H1 (cell line): ENCODE measurements around the gene GGA2. TPM values are rescaled to one million over a fixed set of nuclear protein-coding genes. Genes with fewer than 3 reads are reported as not detected.

Experiments
- CTCF ChIA-PET: fragments of 300-600 bp; sonication (Branson Sonifier 250); formaldehyde crosslinking; loops from one replicate; lab custom pipeline; 2021; ENCODE audit not compliant: partially characterized antibody; lab: Charles Lee
- POLR2A ChIA-PET: fragments of 300-600 bp; sonication (Branson Sonifier 250); formaldehyde crosslinking; loops from one replicate; lab custom pipeline; 2021; ENCODE audit warnings: inconsistent platforms; ENCODE audit not compliant: partially characterized antibody; lab: Charles Lee
- DNase-seq, 2 experiments: peaks; one replicate each; pipeline versions ENCODE4 v3.0.0 to v3.0.0-alpha.2; 2010 to 2022; ENCODE audit warnings: low spot score in 2 of 2, low read depth in 1 of 2, mixed read lengths in 1 of 2
- FAIRE-seq: peaks from 2 replicates; lab custom pipeline; 2011; peaks lifted over from hg19 to GRCh38; lab: Jason Lieb, UNC
- H2AFZ ChIP-seq: 2 replicates; pipeline ENCODE4 v1.8.1; 2012; ENCODE audit warnings: low read length, inconsistent platforms
- H2AK5ac ChIP-seq: 2 replicates; pipeline ENCODE4 v1.6.1; 2013; ENCODE audit warnings: low read depth, low read length
- H2BK120ac ChIP-seq: replicated peaks from 2 replicates; pipeline ENCODE3; 2013; ENCODE audit warnings: low read depth, low read length, inconsistent platforms
- H2BK12ac ChIP-seq: 2 replicates; pipeline ENCODE4 v1.6.1; 2013; ENCODE audit warnings: low read depth, low read length
- H2BK15ac ChIP-seq: 2 replicates; pipeline ENCODE4 v1.6.1; 2013; ENCODE audit warnings: low read length
- H2BK20ac ChIP-seq: 2 replicates; pipeline ENCODE4 v1.6.1; 2013; ENCODE audit warnings: low read length
- H2BK5ac ChIP-seq: 2 replicates; pipeline ENCODE4 v1.6.1; 2013; ENCODE audit warnings: low read depth, low read length
- H3K14ac ChIP-seq: 2 replicates; pipeline ENCODE4 v1.6.1; 2013; ENCODE audit warnings: inconsistent platforms; ENCODE audit not compliant: insufficient read length
- H3K18ac ChIP-seq: 2 replicates; pipeline ENCODE4 v1.6.1; 2013; ENCODE audit warnings: low read length; ENCODE audit errors: extremely low read depth
- H3K23ac ChIP-seq: 2 replicates; pipeline ENCODE4 v1.6.1; 2013; ENCODE audit warnings: inconsistent platforms; ENCODE audit not compliant: insufficient read length
- H3K23me2 ChIP-seq: 2 replicates; pipeline ENCODE4 v1.6.1; 2013; ENCODE audit warnings: low read depth, low read length
- H3K27ac ChIP-seq: 2 replicates; pipeline ENCODE4 v1.6.1; 2011; ENCODE audit warnings: low read depth, low read length, inconsistent platforms
- H3K27me3 ChIP-seq, 4 experiments: replicated peaks in 1 of 4; 1 replicate in 1 of 4; 2 replicates in 3 of 4; pipeline versions ENCODE4 v1.6.1 to v1.8.1; 2011 to 2013; ENCODE audit warnings: low read length in 3 of 4, mild to moderate bottlenecking in 3 of 4, inconsistent platforms in 2 of 4, mixed read lengths in 2 of 4, moderate library complexity in 1 of 4; ENCODE audit not compliant: control insufficient read depth in 3 of 4, insufficient read depth in 3 of 4; ENCODE audit errors: extremely low read depth in 1 of 4
- H3K36me3 ChIP-seq, 4 experiments: 2 replicates each; pipeline versions ENCODE4 v1.6.1 to v1.8.1; 2011 to 2013; ENCODE audit warnings: mild to moderate bottlenecking in 4 of 4, low read length in 3 of 4, moderate library complexity in 2 of 4, control low read depth in 1 of 4, inconsistent platforms in 1 of 4; ENCODE audit not compliant: insufficient read depth in 4 of 4, control insufficient read depth in 2 of 4
- H3K4ac ChIP-seq: replicated peaks from 2 replicates; pipeline ENCODE3; 2013; ENCODE audit warnings: low read length, low read depth, mixed read lengths, inconsistent platforms; ENCODE audit not compliant: insufficient read length
- H3K4me1 ChIP-seq, 4 experiments: replicated peaks in 1 of 4; 1 replicate in 1 of 4; 2 replicates in 3 of 4; pipeline versions ENCODE4 v1.6.1 to v1.8.1; 2011 to 2013; ENCODE audit warnings: low read length in 3 of 4, inconsistent platforms in 2 of 4, mixed read lengths in 1 of 4; ENCODE audit not compliant: insufficient read depth in 4 of 4, control insufficient read depth in 3 of 4
- H3K4me2 ChIP-seq, 2 experiments: 2 replicates each; pipeline versions ENCODE4 v1.6.1 to v1.8.1; 2011 to 2013; ENCODE audit warnings: low read depth in 2 of 2, low read length in 2 of 2, control low read depth in 1 of 2, inconsistent platforms in 1 of 2, mild to moderate bottlenecking in 1 of 2; ENCODE audit not compliant: insufficient read depth in 1 of 2
- H3K4me3 ChIP-seq, 4 experiments: fragments of 200-600, 300-600 bp in 1 of 4; sonication (generic), shearing (Covaris generic), sonication (Bioruptor Twin) in 1 of 4; 2 replicates each; pipeline versions ENCODE4 v1.5.1 to v1.8.1; 2011 to 2016; ENCODE audit warnings: low read length in 4 of 4, low read depth in 3 of 4, control low read depth in 2 of 4, inconsistent platforms in 2 of 4, mild to moderate bottlenecking in 2 of 4, mixed read lengths in 1 of 4, moderate library complexity in 1 of 4; ENCODE audit not compliant: insufficient read depth in 2 of 4; ENCODE audit errors: extremely low read depth in 1 of 4
- H3K56ac ChIP-seq: replicated peaks from 2 replicates; pipeline ENCODE3; 2013; ENCODE audit warnings: low read depth, mild to moderate bottlenecking, mixed read lengths, low read length, inconsistent platforms; ENCODE audit not compliant: insufficient read length
- H3K79me1 ChIP-seq: 2 replicates; pipeline ENCODE4 v1.6.1; 2013; ENCODE audit warnings: low read depth, low read length, control low read depth
- H3K79me2 ChIP-seq, 2 experiments: 2 replicates each; pipeline versions ENCODE4 v1.6.1 to v1.8.1; 2012 to 2013; ENCODE audit warnings: low read length in 2 of 2, mild to moderate bottlenecking in 2 of 2, inconsistent platforms in 1 of 2; ENCODE audit not compliant: insufficient read depth in 2 of 2, control insufficient read depth in 1 of 2
- H3K9ac ChIP-seq, 4 experiments: replicated peaks in 1 of 4; 1 replicate in 1 of 4; 2 replicates in 3 of 4; pipeline versions ENCODE4 v1.6.1 to v1.8.1; 2011 to 2013; ENCODE audit warnings: low read depth in 3 of 4, low read length in 3 of 4, control low read depth in 2 of 4, mild to moderate bottlenecking in 2 of 4, moderate library complexity in 2 of 4, inconsistent platforms in 1 of 4; ENCODE audit errors: extremely low read depth in 1 of 4
- H3K9me3 ChIP-seq, 2 experiments: 2 replicates each; pipeline versions ENCODE4 v1.6.1 to v1.8.1; 2012 to 2013; ENCODE audit warnings: mild to moderate bottlenecking in 2 of 2, moderate library complexity in 2 of 2, control low read depth in 1 of 2, inconsistent platforms in 1 of 2, low read depth in 1 of 2, low read length in 1 of 2, mixed read lengths in 1 of 2; ENCODE audit not compliant: insufficient read depth in 2 of 2
- H4K20me1 ChIP-seq, 2 experiments: replicated peaks in 1 of 2; 2 replicates each; pipeline versions ENCODE3 to v1.8.1; 2011 to 2013; ENCODE audit warnings: inconsistent platforms in 2 of 2, low read length in 2 of 2, mild to moderate bottlenecking in 1 of 2; ENCODE audit not compliant: insufficient read depth in 2 of 2, control insufficient read depth in 1 of 2
- H4K5ac ChIP-seq: 2 replicates; pipeline ENCODE4 v1.6.1; 2013; ENCODE audit warnings: low read length, low read depth, mixed read lengths, inconsistent platforms; ENCODE audit not compliant: insufficient read length
- H4K8ac ChIP-seq: 2 replicates; pipeline ENCODE4 v1.8.0; 2013; ENCODE audit warnings: mild to moderate bottlenecking, moderate library complexity, low read length, inconsistent platforms; ENCODE audit not compliant: insufficient read depth; ENCODE audit errors: extremely low read depth
- H4K91ac ChIP-seq: replicated peaks from 2 replicates; pipeline ENCODE3; 2013; ENCODE audit warnings: low read length, mixed read lengths, inconsistent platforms; ENCODE audit not compliant: insufficient read length
- BRCA1 ChIP-seq: IDR thresholded peaks from 2 replicates; pipeline ENCODE4 v1.6.1; 2012; ENCODE audit warnings: low read depth, low read length, improper control_type of control experiment
- GABPA ChIP-seq: IDR thresholded peaks from 2 replicates; pipeline ENCODE4 v1.6.1; 2011; ENCODE audit warnings: mild to moderate bottlenecking, low read length, moderate library complexity, borderline replicate concordance; ENCODE audit not compliant: insufficient read depth
- KDM4A ChIP-seq: IDR thresholded peaks from one replicate; pipeline ENCODE4 v1.7.1; 2012; ENCODE audit warnings: low read depth, mild to moderate bottlenecking, moderate library complexity, low read length, inconsistent platforms; ENCODE audit not compliant: severe bottlenecking
- KDM5A ChIP-seq: fragments of 200-600 bp; IDR thresholded peaks from 2 replicates; pipeline ENCODE4 v1.7.1; 2012; ENCODE audit warnings: mild to moderate bottlenecking, low read length, inconsistent platforms, mixed read lengths
- PHF8 ChIP-seq: fragments of 200-600 bp; sonication (generic); conservative IDR thresholded peaks from 2 replicates; pipeline ENCODE4 v1.7.1; 2012; ENCODE audit warnings: low read depth, mild to moderate bottlenecking, inconsistent platforms, low read length, moderate library complexity
- RXRA ChIP-seq: IDR thresholded peaks from 2 replicates; pipeline ENCODE4 v1.6.1; 2011; ENCODE audit warnings: low read depth, mild to moderate bottlenecking, low read length, moderate library complexity; ENCODE audit not compliant: insufficient read depth
- SAP30 ChIP-seq: fragments of 300-600 bp; sonication (generic); IDR thresholded peaks from 2 replicates; pipeline ENCODE4 v1.7.1; 2012; ENCODE audit warnings: low read length, moderate library complexity, mild to moderate bottlenecking, inconsistent platforms; ENCODE audit not compliant: insufficient read depth, insufficient replicate concordance
- SIRT6 ChIP-seq: IDR thresholded peaks from one replicate; pipeline ENCODE4 v1.7.1; 2012; ENCODE audit warnings: low read length, inconsistent platforms
- SRF ChIP-seq: IDR thresholded peaks from 2 replicates; pipeline ENCODE4 v1.6.1; 2011; ENCODE audit warnings: mild to moderate bottlenecking, low read depth, low read length, moderate library complexity
- SUZ12 ChIP-seq: fragments of 200-600 bp; sonication (generic); IDR thresholded peaks from 2 replicates; pipeline ENCODE4 v1.6.1; 2012; ENCODE audit warnings: mild to moderate bottlenecking, inconsistent platforms, low read length, moderate library complexity, mixed read lengths
- TAF7 ChIP-seq: optimal IDR thresholded peaks from 2 replicates; pipeline ENCODE3; 2011; ENCODE audit warnings: low read depth, mild to moderate bottlenecking, inconsistent platforms, low read length, moderate library complexity, borderline replicate concordance
- TBP ChIP-seq: IDR thresholded peaks from 2 replicates; pipeline ENCODE4 v1.6.1; 2011; ENCODE audit warnings: low read depth, low read length, improper control_type of control experiment
- WGBS, 2 experiments: shearing (Covaris generic) in 1 of 2; methylation state at CpG; one replicate each; pipeline versions ENCODE4 v1.1.6 to v1.1.7; 2013 to 2015; ENCODE audit warnings: low lambda C conversion rate in 2 of 2, mixed read lengths in 2 of 2, inconsistent platforms in 1 of 2, low coverage in 1 of 2, missing lambda C conversion rate in 1 of 2; ENCODE audit not compliant: insufficient replicate concordance in 2 of 2, insufficient coverage in 1 of 2, insufficient read length in 1 of 2; ENCODE audit errors: extremely low coverage in 1 of 2, missing lambda C conversion rate in 1 of 2; 5-methylcytosine and 5-hydroxymethylcytosine counted together
- polyA plus RNA-seq, 7 experiments: library from polyadenylated mRNA; depleted of rRNA in 3 of 7; stranded (reverse) in 5 of 7; unstranded in 2 of 7; fragments of >200 nt in 5 of 7; fragments of 200-250 nt in 2 of 7; gene quantifications; 1 replicate in 5 of 7; 2 replicates in 1 of 7; 4 replicates in 1 of 7; pipeline versions ENCODE4 v1.2.1 to v1.2.3, GENCODE V29; 2011 to 2013; ENCODE audit warnings: missing spikeins in 2 of 7, mixed read lengths in 2 of 7
- total RNA-seq: library from RNA; stranded (reverse); fragmentation: NEBNext Ultra II Directional; extraction: Animal tissue kit (Norgen Biotek cat#: 25700); gene quantifications from 2 replicates; pipeline ENCODE4 v1.2.1, GENCODE V29; 2021
- TF ChIP-seq, protein P1 (sequence below): IDR thresholded peaks from 2 replicates; pipeline ENCODE4 v1.6.1; 2011; ENCODE audit warnings: low read depth, mild to moderate bottlenecking, low read length; ENCODE audit not compliant: insufficient read depth

GGA2 gene
- total and polyA plus RNA-seq, 2 of the 8 experiments (the other 6 are each of a cell fraction or from before 2014, with no cell fraction given) = 65.8 to 114 TPM

- H4K5ac ChIP-seq = no peak overlapping the region
- H3K23ac ChIP-seq = no peak overlapping the region
- H4K8ac ChIP-seq = no peak overlapping the region
- WGBS, 2 experiments = 91% methylated on average over 9 of the region's 11 CpGs; no CpG with 5 or more reads in 1 of the 2 experiments
- ChIA-PET POLR2A (interaction anchor here (1.1 to 8.6 kb wide), 6 partner anchors 10 to 60 kb away, joined by 3 to 63 read pairs (median 4); partner anchors contain the start of gene GGA2), CTCF (interaction anchor here (1.3 kb wide), 1 partner anchor 65 kb away, joined by 3 read pairs; no protein-coding TSS in a partner anchor)
- H3K79me2 ChIP-seq = peaks cover 4 to 80% of the 10 kb centered on the region in 2 experiments
- no peak overlapping the region for H3K9ac ChIP-seq
- H3K4me2 ChIP-seq = no peak overlapping the region
- H2BK20ac ChIP-seq = no peak overlapping the region
- H2AK5ac ChIP-seq = no peak overlapping the region
- H2BK120ac ChIP-seq = no peak overlapping the region
- H3K36me3 ChIP-seq = peaks cover 9 to 22% (median 17%) of the 10 kb centered on the region in 4 experiments; a peak in 7 of 8 replicates
- H3K79me1 ChIP-seq = peaks cover 21% of the 10 kb centered on the region
- no peak overlapping the region for H3K27ac ChIP-seq
- H3K27me3 ChIP-seq = no peaks in the 10 kb centered on the region
- no peak overlapping the region for H2AFZ ChIP-seq
- no peaks in the 10 kb centered on the region for H3K23me2 ChIP-seq
- no peak overlapping the region for H3K18ac ChIP-seq
- H2BK12ac ChIP-seq = no peak overlapping the region
- H3K14ac ChIP-seq = no peak overlapping the region
- no peak overlapping the region for H2BK5ac ChIP-seq
- no peak for FAIRE-seq
- no peak overlapping the region for H3K4ac ChIP-seq
- no peak overlapping the region for H4K91ac ChIP-seq
- no peaks in the 10 kb centered on the region for H3K9me3 ChIP-seq
- H3K4me3 ChIP-seq = no peak overlapping the region
- DNase-seq = no peak
- peaks cover 28 to 33% of the 10 kb centered on the region in 2 experiments for H4K20me1 ChIP-seq
- no peak overlapping the region for H2BK15ac ChIP-seq
- H3K4me1 ChIP-seq = peaks cover 0 to 6% (median 0%) of the 10 kb centered on the region in 4 experiments; a peak in 3 of 7 replicates
- H3K56ac ChIP-seq = no peak overlapping the region
- no peak for TF ChIP-seq TAF7
- no peak for TF ChIP-seq SRF
- TF ChIP-seq KDM4A = no peak
- TF ChIP-seq RXRA = no peak
- TF ChIP-seq TBP = no peak
- no peak for TF ChIP-seq SAP30
- no peak for TF ChIP-seq SIRT6
- no peak for TF ChIP-seq PHF8
- no peak for TF ChIP-seq SUZ12
- no peak for TF ChIP-seq GABPA
- TF ChIP-seq BRCA1 = no peak
- TF ChIP-seq, protein P1, sequence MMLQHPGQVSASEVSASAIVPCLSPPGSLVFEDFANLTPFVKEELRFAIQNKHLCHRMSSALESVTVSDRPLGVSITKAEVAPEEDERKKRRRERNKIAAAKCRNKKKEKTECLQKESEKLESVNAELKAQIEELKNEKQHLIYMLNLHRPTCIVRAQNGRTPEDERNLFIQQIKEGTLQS = no peak
- no peak for TF ChIP-seq KDM5A
Observed at GRCh38 chr16:23498863-23499262, 11.4 kb downstream of the GGA2 start.
